ENCODE measurements around the gene CEP128.

CEP128 gene

DNA sequence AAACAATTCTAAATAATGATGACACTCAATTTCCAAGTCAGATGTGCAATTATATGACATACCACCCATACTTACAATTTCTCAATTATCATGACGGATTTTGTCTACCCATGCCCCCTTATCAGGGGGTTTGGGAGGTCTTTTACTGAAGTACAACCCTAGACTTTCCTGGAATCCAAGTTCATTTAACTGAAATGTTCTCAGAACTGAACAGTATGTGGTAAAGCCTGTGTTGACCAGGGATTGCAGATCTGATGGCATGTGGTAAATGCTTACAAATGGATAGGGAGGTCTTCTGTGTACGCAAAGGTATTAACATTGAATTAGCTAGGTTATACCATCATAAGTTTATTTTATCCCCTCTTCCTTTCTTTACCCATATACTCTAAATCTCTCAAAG is 281.8 kb downstream of the CEP128 start:
- DNase-seq, result no peak

DNA sequence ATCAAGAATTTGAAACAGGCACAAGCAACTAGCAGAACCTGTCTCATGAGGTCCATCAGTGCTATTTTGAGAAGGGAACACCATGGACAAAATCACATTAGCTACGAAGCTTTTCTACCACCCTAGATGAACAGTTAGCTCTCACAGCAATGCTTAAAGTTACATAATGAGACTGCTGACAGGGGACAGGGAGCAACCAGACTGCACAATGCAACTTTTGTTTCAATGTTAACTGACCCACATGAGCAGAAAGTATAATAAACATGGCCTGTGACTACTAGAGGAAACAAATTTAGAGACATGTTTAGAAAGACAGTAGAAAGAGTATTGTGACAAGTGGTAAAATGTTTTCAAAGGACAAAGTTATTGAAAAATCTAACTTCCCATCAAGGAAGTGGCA is 282.8 kb downstream of the CEP128 start:
- no peak for DNase-seq

DNA sequence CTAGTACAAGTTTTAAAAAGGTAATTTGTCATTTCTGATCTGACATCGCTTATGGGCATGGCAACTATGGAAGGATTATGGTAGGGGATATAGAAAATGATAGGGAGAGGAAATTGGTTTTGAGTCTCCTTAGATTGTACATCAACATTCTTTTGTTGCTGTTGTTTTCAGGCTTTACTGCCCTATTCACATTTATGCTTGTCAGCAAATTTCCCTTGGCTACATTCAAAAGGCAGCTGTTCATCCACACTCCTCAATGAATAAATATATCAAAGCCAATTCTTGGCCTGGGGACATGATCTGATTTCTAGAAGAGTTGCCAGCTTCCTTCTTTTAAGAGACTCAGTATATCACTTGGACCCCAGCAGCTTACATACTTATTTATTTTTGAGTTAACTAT is 283.4 kb downstream of the CEP128 start:
- peak in 1 of 3 experiments; percentile 56 for DNase-seq

DNA sequence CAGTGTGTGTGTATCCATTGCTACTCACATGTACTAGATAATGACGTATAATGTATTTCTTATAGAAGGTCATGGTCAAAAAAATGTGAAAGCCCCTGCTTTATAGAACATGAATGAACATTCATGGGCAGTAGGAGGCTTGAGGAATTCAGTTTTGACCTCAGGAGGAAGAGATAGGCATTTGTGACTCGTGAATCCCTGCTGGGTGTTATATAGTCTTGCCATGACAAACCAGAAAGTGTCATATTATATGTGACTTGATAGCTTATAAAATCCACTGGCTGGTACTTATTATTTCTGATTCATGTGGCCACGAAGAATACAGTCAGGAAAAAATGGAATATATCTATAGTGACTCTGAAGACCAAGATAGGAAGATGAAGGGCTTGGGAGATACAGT is 287.6 kb downstream of the CEP128 start:
- no peak for DNase-seq

DNA sequence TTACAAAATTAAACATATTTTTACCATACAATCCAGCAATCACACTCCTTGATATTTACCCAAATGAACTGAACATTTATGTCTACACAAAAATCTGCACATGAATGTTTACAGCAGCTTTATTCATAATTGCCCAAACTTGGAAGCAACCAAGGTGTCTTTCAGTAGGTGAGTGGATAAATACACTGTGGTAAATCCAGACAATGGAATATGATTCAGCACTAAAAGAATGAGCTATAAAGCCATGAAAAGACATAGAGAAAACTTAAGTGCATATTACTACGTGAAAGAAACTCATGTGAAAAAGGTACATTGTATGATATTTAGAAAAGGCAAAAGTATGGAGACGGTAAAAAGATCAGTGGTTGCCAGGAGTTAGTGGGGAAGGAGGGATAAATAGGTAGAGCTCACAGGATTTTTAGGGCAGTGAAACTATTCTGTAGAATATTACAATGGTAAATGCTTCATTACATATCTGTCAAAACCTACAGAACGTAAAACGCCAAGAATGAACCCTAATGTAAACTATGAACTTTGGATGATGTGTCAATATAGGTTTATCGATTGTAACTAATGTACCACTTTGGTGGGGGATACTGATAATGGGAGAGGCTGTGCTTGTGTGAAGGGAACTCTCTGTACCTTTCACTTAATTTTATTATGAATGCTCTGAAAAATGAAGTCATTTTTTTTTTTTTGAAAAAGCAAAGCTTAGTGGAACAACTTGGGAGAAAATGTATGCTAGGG is 295.7 kb downstream of the CEP128 start:
- DNase-seq, result no peak

DNA sequence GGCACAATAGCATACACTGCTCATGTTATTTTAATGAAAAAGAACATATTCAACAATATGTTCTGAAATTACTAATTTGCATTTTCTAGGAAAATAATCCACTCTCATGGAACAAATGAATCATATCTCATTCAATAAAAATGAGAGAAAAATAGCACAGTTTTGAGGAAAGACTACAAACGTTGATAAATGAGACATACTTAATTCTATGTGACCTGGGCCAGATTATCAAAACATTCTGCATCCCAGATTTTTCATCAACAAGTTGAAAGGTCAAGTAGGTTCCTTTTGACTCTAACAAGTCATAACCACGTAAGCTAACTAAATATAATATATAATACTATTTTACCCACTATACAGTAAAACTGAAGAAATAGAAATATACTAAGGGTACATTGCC is 296.7 kb downstream of the CEP128 start:
- DNase-seq, result no peak

DNA sequence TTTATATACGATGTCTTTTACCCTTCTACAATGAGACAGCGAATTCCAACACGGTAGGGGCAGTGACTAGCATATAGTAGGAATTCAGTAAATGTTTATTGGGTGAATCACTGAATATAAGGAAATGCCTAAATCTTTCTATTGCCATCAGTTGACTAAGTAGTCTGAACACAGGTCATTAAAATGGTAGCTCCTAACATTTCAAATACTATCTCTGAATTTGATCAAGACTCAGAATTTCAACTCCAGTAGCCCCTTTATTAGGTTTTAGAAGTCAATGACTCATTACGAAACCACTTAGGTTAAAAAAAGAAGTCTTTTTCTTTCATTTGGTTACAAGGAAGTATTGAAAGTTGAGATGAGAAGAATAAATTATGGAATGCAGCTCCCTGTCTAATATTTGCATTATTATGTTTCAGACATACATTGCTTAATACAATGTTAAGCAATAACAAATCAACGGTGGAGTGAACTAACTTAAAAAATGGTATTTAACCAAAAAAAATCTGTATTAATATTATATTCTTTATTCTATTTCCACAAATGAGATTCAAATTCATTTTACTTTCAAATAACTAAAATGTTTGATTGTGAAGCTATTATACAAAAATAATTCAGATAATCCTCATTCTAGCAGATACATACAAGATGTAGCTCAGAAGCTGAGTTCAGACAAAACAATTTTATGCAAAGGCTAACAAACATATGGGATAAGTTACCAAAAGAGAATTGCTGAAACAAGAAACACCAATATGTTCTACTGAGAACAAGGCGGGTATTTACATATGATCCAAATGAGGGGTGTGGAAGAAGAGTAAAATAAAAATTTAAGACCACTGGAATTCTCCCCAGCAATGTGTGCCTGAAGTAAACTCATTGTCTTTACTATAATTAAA is 302.7 kb downstream of the CEP128 start:
- DNase-seq, result no peak

DNA sequence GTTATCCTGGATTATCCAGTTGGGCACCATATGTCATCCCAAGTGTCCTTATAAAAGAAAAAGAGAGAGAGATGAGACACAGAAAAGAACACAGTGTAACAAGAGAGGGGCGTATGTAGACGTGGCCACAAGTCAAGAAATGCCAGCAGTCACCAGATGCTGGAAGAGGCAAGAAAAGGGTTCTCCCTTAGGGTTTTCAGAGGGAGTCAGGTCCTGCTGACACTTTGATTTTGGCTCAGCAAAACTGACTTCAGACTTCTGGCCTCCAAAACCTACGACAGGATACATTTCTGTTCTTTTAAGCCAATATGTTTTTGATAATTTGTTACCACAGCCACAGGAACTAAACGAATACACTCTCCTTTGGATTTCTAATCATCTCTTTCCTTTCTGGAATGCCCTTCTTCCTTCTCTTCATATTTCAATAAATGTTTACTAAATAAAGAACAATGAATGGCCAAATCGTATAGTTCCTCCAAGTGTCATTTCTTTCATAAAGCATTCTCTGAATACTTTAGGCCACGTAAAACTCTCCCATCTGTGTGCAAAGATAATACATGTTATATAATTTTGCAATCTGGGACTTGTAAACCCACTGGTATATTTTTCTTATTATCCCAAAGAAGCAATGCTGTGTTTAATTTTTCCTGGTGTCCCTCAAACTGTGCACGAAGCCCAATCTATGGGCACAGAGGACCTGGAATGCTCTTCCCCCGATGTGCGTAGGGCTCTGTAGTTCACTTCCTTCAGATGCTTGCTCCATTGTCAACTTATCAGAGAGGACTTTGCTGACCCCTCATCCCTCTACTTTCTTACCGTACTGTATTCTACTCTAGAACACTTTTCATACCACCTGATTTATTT is 303.6 kb downstream of the CEP128 start:
- no peak for DNase-seq

DNA sequence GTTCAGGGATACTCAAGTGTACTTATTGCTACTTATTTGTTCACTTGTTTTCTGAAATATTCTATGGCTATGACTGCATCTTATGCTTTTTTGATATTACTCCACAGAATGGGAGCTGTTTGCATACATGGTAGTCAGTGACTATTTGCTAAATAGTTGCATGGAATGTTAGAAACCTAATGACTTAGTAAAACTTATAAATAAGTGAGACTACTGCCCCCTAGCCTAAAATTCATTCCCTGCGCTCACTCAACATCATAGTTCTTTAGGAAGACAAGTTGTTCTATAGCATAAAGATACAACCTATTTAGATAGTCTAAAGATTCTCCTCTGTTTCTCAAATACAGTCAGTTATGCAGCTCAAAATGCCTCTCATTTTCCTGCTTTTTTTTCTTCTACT is 305.5 kb downstream of the CEP128 start:
- no peak for DNase-seq

DNA sequence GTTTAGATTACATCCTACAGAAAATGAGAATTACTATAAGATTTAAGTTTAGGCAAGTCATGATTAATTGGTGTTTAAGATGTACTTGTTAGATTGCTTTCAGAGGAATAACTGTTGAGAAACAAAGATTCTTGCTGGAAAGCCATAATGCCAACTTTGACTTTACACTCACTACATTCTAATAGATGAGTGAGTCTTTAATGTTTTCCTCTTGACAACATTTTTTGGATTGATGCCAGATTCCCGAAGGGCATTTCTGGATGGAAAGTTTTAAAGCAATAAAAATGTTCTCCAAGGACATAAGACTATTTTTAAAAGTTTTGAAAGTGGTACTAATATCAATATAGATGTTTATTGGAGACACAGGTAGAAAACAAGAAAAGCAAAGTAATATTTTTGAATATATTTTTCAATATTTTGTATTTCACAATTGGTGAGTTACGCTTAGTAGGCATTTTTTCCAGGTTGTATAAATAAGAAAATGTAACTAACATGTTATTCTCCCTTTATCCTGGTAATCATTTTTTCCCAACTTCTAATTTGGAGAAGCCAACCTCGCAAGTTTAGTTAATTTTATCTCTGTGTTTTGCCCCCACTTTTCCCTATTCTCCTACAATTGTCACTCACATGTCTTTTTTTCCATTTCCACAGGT is 307.3 kb downstream of the CEP128 start:
- DNase-seq, result no peak

DNA sequence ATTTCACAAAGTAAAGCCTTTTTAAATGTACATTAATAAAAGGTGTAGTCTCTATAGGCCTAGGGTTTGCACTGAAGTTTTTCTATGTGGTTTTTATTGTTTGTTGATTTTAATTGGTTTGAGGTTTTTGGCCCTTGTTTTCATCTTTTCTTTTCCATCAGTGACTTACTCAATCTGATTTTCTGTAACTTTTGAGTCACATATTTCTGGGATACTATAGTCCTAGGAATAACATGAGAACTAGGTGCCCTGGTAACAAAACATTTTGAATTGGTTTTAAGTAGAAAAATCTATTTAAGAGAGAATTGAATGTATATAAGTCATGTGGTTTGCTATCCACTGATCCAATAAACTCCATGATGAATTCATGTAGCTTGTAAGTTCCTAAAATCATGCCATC is 311.9 kb downstream of the CEP128 start:
- no peak for DNase-seq

DNA sequence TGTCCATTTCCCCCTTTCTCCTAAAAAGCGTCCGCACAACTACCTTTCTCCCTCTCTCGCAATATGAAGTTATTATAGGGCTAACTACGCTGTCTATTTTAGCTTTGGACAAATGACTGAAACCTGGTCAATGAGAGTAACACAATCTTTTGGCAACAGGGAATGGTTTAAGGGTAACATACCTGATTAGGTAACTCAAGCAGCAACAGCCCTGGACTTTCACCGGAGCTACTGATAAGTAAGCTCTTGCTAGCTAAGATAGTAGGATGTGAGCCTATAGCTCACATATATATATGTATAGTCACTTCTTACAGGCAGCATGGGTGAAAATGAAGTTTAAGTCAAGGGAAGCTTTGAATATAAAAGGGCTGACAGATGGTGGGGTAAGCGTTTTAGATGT is 313.0 kb downstream of the CEP128 start:
- no peak for DNase-seq

DNA sequence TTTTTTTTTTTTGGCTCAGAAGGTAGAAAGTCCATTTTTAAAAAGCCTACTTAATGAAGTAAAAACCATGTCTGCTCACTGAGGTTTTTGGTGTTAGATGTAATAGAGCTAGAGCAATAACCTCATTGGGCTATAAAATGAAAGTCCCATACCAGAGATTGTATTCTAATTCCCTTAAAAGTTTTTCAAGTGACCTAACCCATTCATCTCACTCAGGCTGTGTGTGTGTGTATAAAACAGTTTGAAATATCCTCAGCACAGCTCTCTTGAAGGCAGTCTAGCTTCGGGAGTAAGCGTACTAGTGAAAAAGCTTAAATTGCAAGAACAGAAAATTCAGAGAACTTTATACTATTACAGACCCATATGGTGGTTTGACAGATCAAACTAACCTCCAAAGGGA is 313.8 kb downstream of the CEP128 start:
- DNase-seq, result no peak

DNA sequence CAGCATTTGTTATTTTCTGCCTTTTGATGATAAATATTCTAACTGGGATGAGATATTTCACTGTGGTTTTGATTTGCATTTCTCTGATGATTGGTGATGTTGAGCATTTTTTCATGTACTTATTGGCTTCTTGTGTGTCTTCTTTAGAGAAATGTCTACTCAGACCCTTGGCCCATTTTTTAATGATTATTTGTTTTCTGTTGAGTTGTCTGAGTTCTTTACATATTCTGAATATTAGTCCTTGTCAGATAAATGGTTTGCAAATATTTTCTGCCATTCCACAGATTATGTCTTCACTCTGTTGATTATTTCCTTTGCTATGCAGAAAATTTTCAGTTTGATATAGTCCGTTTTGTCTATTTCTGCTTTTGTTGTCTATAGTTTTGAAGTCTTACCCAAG is 317.0 kb downstream of the CEP128 start:
- DNase-seq, result no peak

DNA sequence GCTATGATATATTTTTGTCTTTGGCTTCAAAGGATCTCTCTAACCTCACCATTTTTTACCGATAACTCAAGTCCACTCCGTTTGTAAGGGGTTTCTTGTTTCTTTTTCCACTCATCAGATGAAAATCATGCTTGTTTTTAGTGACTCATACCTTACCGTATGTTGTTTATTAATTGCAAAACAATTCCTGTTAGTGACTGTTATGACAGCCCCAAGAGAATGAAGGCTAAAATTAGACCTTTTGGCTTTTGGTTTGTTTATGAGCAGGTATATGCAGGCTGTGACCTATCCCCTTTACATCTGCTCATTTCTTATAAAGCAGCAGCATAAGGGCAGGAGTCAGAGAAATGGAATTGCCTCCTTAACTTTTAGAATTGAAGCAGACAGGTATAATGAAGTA is 319.8 kb downstream of the CEP128 start:
- no peak for DNase-seq

DNA sequence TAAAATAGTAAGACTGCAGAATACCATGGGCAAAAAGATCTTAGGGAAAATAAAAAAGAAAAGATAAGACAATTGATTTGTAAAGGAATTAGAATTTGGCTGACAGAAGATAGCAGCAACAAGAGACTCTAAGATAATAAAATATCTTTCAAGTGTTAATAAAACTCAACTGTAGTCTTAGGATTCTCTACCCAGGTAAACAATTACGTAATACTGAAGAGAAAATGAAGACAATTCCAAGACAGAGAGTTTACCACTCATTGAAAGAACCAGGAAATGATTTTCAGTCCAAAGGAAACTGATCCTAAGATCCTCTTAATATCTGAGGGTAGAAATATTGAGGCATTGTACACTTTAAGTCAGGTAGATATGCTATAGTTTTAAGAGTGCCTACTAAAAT is 321.1 kb downstream of the CEP128 start:
- DNase-seq, result no peak

DNA sequence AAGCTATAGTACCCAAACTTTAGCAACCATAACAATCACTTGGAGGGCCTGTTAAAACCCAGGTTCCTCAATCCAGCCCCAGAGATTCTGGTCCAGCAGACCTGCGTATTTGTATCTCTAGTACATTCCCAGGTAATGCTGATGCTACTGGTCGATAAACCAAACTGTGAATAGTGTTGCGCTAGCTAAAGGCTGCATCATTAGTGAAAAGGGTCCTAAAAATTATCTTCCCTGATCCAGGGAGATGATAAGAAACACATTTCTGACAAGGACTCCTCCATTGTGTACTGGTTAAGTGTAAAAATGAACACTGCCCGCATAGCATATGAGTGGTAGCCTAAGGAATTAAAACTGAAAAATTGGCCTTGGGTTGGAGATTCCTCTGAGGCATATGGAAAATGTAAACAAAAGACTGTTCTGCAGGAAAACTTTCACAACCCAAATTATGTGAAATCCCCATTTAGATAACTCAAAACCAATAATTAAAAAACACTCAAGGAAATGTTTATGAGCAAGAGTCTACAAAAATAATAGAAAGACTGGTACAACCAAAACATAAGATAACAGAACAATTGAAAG is 322.7 kb downstream of the CEP128 start:
- DNase-seq, result no peak

DNA sequence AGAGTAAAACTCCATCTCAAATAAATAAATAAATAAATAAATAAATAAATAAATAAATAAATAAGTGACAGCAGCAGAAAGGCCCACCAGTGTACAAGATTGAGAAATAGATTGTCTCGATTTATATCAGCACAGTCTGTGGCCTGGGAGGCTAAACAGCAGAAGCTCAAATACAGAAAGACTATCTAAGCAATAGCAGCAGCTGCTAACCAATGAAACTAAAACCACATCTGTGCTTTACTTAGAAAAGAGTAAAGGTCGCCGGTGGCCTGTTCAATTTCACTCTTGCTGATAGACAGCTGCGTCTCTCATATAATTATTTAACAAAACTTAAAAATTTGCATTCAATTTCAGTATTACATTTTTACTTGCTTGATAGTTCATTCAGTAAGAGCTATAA is 325.7 kb downstream of the CEP128 start:
- DNase-seq, result no peak

DNA sequence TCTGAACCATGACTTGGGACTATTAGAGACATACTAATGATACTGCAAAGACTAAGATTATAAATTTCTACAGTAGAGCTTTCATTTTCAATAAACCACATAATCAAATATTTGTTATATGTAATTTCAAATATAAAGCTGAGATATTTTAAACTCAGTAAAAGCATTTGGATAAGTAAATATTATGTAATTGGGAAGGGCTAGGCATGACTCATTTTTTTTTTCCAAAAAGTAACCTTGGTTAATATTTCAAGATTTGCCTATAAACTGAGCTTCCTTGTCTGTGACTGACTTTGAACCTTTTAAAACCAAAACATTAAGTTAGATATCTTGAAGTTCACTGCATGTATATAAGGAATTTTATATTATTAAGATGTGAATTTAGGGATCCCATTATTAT is 332.5 kb downstream of the CEP128 start:
- DNase-seq, result no peak

DNA sequence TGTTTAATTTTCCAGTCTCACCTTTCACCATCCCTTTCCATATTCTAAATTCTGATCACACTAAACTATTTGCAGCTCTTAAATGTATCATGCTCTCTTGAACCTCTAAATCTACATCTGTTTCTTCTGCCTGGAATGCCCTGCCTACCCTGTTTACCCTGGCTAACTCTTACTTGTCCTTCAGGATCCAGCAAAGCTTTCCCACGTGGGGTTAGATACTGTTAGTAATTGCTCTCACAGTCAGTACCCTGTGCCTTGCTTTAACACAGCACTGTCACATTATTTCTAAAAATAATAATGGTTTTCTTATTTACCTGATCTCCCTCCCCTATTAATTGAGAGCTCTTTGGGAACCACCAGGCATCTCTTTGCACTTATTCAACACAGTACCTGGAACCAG is 333.0 kb downstream of the CEP128 start:
- DNase-seq, result no peak

DNA sequence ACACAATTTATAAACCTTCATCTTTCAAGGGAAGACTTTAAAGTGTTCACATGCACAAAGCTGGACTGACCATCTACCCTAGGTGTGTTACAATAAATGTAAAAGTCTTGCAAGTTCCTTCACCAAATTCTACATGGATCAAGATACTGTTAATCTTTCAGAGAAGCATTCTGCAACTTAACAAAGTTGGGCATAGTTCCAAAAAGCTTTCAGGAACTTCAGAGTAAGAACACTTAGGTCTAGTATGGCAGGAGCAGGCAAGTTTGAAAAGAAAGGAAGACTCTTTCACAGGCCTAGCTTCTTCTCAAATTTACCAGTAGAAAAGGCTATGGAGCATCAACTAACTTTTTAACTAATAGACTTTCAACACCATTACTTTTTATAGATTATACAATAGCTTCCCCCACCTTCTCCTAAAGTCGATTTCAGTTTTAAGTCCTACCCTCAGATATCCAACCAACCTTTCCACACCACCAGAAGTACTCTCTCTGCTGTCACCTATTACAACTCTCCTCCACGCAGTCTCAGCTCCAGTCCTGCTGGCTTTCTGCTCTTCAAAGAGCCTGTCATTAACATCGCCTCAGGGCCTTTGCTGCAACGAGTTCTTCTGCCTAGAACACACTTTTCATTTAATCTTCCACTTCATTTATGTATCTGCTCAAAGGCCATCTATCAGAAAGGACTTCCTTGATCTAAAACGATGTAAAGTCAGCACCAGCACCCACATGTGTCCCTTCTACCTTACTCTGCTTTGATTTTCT is 333.9 kb downstream of the CEP128 start:
- peak in 2 of 3 experiments; percentile 3 to 41 for DNase-seq

DNA sequence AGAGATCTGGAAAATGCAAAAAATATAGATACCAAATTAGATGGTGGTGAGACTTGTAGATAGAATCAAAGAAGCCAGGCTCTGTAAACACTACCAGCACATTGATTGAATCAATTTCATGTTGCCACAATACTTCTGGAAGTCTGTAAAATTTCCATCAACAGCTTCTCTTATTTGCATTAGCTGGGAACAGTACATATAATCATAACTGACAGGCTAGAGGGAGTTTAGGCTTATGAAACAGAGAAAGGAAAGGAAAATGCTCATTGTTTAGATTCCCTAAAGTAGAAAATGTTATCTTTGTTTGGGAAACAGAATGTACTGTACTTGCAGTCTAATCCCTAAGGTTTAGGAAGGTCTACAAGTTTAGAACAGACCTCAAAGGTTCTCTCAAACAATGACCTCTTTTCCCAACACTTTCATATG is 335.2 kb downstream of the CEP128 start:
- peak in 2 of 3 experiments; percentile 7 to 51 for DNase-seq

Data from NCI-H1417 (cell line).